Small intestine (tissue), 16 donors: ENCODE results near the gene PLAAT3. TPM values are rescaled to one million over a fixed set of nuclear protein-coding genes. Genes with fewer than 3 reads are reported as not detected.
A peak's percentile ranks its signal among the peaks of the same experiment; 100 is the strongest.
"Not testable (repeated sequence)": the region's sequence is repeated elsewhere in the genome, so short reads cannot be mapped to it uniquely, and the experiment has no call there.

ENCODE experiments used
- DNase-seq, 2 donors: peaks; one replicate each; pipeline versions ENCODE4 v3.0.0 to v3.0.0-alpha.2; 2013
- FAIRE-seq: peaks from 2 replicates; lab custom pipeline; 2012; peaks lifted over from hg19 to GRCh38; lab: Jason Lieb, UNC
- H3K27ac ChIP-seq, 3 donors: one replicate each; pipeline ENCODE4 v1.5.1; 2013; ENCODE audit warnings: low read length in 2 of 3, mild to moderate bottlenecking in 2 of 3, control low read depth in 1 of 3, inconsistent platforms in 1 of 3, low read depth in 1 of 3, moderate library complexity in 1 of 3
- H3K27me3 ChIP-seq, 3 donors: one replicate each; pipeline ENCODE4 v1.6.1; 2013; ENCODE audit warnings: low read length in 3 of 3, inconsistent platforms in 1 of 3; ENCODE audit not compliant: control insufficient read depth in 3 of 3, insufficient read depth in 3 of 3
- H3K36me3 ChIP-seq, 3 donors: one replicate each; pipeline ENCODE4 v1.6.1; 2013; ENCODE audit warnings: low read length in 3 of 3, inconsistent platforms in 1 of 3, low read depth in 1 of 3, mild to moderate bottlenecking in 1 of 3, moderate library complexity in 1 of 3; ENCODE audit not compliant: control insufficient read depth in 3 of 3, insufficient read depth in 2 of 3
- H3K4me1 ChIP-seq, 3 donors: one replicate each; pipeline ENCODE4 v1.6.1; 2013; ENCODE audit warnings: low read length in 2 of 3, inconsistent platforms in 1 of 3, low read depth in 1 of 3, mild to moderate bottlenecking in 1 of 3, moderate library complexity in 1 of 3; ENCODE audit not compliant: control insufficient read depth in 3 of 3, insufficient read depth in 2 of 3
- H3K4me3 ChIP-seq, 3 donors: one replicate each; pipeline ENCODE4 v1.5.1; 2013; ENCODE audit warnings: low read length in 3 of 3, control low read depth in 1 of 3, inconsistent platforms in 1 of 3, low read depth in 1 of 3, mild to moderate bottlenecking in 1 of 3, moderate library complexity in 1 of 3
- H3K9me3 ChIP-seq, 2 donors: one replicate each; pipeline ENCODE4 v1.6.1; 2013; ENCODE audit warnings: low read depth in 1 of 2, low read length in 1 of 2; ENCODE audit not compliant: control insufficient read depth in 2 of 2, insufficient read depth in 1 of 2
- WGBS, 3 donors: extraction: QIAGEN DNeasy Blood & Tissue Kit; methylation state at CpG; one replicate each; pipeline ENCODE4 v1.1.7; 2013; 5-methylcytosine and 5-hydroxymethylcytosine counted together
- long read RNA-seq, 10 donors: transcript quantifications; one replicate each; lab custom pipeline, GENCODE V29; 2026
- polyA plus RNA-seq, 4 donors: library from polyadenylated mRNA; stranded (reverse) in 3 of 4; unstranded in 1 of 4; fragments of 200-250 nt in 3 of 4; fragments of 120-200 nt in 1 of 4; gene quantifications; one replicate each; pipeline versions ENCODE4 v1.2.1 to v1.2.3, GENCODE V29; 2013
- donor health status: healthy with polysubstance abuse.
- donor health status: control.
- donor health status: control.
- donor health status: Bipolar disorder and iron deficiency.
- donor health status: healthy.

The PLAAT3 gene
- 10 to 100 TPM in 3 of 4 donors, 1 to 10 TPM in 1; 2.6 to 55.7 (median 30.4) TPM for polyA plus RNA-seq
- long read RNA-seq, donor 1, partial matches to known transcripts: 0 of 4 reads
- long read RNA-seq, donor 1, other reads (novel, unspliced or antisense): 0 of 4 reads
- long read RNA-seq, donor 2: 0 reads
- long read RNA-seq, donor 3, partial matches to known transcripts: 0 of 2 reads
- long read RNA-seq, donor 3, other reads (novel, unspliced or antisense): 0 of 2 reads
- long read RNA-seq, donor 4: 0 reads
- long read RNA-seq, donor 5: 0 reads
- long read RNA-seq, donor 6, partial matches to known transcripts: 0 of 1 reads
- long read RNA-seq, donor 6, other reads (novel, unspliced or antisense): 0 of 1 reads
- long read RNA-seq, donor 7: 0 reads
- long read RNA-seq, donor 8, partial matches to known transcripts: 0 of 4 reads
- long read RNA-seq, donor 8, other reads (novel, unspliced or antisense): 0 of 4 reads
- long read RNA-seq, donor 9: 0 reads
- long read RNA-seq, donor 10, transcript PLA2G16-201 (4 exons, 2,594 nt): major isoform, 7 of 8 reads
- long read RNA-seq, donor 10, partial matches to known transcripts: 0 of 8 reads
- long read RNA-seq, donor 10, other reads (novel, unspliced or antisense): 0 of 8 reads

DNA sequence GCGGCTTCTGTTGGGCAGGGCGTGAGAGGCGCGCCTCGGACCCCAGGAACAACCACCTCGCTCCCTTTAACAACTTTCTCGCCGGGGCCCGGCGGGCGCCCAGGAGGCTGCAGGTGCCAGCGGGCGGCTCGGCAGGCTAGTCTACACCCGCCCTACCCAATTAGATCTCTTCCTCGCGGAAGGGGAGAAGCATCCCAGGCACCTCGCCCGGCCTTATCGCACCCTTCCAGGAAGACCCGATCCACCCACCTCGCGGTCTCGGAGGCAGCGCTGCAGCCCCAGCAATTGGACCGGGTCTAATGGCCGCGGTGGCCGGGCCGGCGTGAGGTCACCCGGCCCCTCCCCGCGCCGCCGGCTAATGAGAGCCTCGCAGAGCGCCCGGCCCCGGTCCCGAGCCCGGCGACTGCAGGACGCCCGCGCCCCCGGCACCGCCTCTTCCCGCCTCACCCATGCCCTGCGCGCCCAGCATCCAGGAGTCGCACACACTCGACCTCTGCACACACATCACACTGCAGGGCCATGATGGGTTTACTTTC, at the start of gene PLAAT3:
PLAAT3 (minus strand) TSS at position 298 of the 536 bp plus-strand sequence. CDS start 419 bp downstream, outside the sequence.
- no peak for FAIRE-seq
- H3K36me3 ChIP-seq: no peaks in the 10 kb centered on the region
- peaks cover 5 to 17% (median 8%) of the 10 kb centered on the region in 3 donors for H3K4me1 ChIP-seq
- H3K4me3 ChIP-seq: peak within 1 kb of the TSS; percentile 51 to 75 (median 59)
- H3K9me3 ChIP-seq: no peaks in the 10 kb centered on the region
- H3K27ac ChIP-seq: peak within 1 kb of the TSS in 2 of 3 donors; percentile 42 to 71
- H3K27me3 ChIP-seq: peaks cover 0 to 21% (median 0%) of the 10 kb centered on the region in 3 donors
- WGBS, 3 donors: 0 to 1% (median 0%) methylated on average over 42 to 53 of the region's 53 CpGs
- peak; percentile 54 for DNase-seq

DNA sequence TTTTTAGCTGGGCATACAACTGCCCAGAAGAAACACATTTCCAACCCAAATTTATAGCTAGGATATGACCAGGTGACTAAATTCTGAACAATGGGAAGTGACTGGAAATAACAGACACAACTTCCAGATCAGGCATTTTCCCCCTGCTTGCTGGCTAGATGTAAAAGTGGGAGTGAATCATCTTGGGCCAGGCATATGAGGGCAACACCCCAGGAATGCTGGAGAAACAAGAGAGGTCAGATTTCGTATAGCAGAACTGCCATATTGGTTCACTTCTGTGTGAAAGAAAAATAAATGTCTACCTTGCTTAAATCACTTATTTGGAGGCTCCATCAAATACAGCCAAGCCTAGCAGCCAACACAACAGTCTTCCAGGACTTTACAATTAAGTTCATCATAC, 49.6 kb upstream of the PLAAT3 start:
- FAIRE-seq (no peak), DNase-seq (no peak)
- 0% methylated on average over 1 of the region's 1 CpG for whole genome bisulfite sequencing, 3 donors
- no peaks in the 10 kb centered on the region for H3K9me3 ChIP-seq
- H3K27ac ChIP-seq: no peak overlapping the region
- H3K27me3 ChIP-seq: no peaks in the 10 kb centered on the region
- H3K4me1 ChIP-seq: peaks cover 0 to 2% (median 0%) of the 10 kb centered on the region in 3 donors
- no peak overlapping the region for H3K4me3 ChIP-seq
- H3K36me3 ChIP-seq: no peaks in the 10 kb centered on the region

- Histone ChIP-seq H3K36me3 (peaks cover 0 to 2% (median 0%) of the 10 kb centered on the region in 3 donors), H3K27ac (no peak overlapping the region), H3K27me3 (no peaks in the 10 kb centered on the region), H3K4me3 (no peak overlapping the region), H3K4me1 (no peaks in the 10 kb centered on the region), H3K9me3 (no peaks in the 10 kb centered on the region)
- WGBS, 3 donors: 87 to 94% (median 93%) methylated on average over 8 of the region's 8 CpGs
- no peak for FAIRE-seq
- no peak for DNase-seq
These were observed 46.7 kb upstream of the PLAAT3 start for GRCh38 chr11:63660972-63661371.

DNA sequence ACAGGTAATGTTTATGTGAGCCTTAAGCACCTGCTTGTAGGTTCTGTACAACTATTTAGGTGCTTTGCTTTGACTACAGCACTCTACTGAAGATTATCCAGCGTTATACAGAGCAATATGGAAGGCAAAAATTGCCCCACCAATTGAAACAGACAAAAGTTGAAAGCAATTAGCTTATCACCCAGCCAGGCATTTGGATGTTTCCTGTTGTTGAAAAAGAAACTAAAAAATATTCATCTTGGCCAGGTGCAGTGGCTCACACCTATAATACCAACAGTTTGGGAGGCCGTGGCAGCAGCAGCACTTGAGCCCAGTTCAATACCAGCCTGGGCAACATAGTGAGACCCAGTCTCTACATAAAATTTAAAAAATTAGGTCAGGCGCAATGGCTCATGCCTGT, 38.4 kb upstream of the PLAAT3 start:
- Histone ChIP-seq H3K27ac (no peak overlapping the region), H3K4me3 (no peak overlapping the region), H3K4me1 (no peaks in the 10 kb centered on the region), H3K36me3 (peaks cover 0 to 18% (median 2%) of the 10 kb centered on the region in 3 donors), H3K9me3 (no peaks in the 10 kb centered on the region), H3K27me3 (no peaks in the 10 kb centered on the region)
- 63 to 73% (median 65%) methylated on average over 3 of the region's 3 CpGs for WGBS, 3 donors
- DNase-seq (no peak), FAIRE-seq (no peak)

DNA sequence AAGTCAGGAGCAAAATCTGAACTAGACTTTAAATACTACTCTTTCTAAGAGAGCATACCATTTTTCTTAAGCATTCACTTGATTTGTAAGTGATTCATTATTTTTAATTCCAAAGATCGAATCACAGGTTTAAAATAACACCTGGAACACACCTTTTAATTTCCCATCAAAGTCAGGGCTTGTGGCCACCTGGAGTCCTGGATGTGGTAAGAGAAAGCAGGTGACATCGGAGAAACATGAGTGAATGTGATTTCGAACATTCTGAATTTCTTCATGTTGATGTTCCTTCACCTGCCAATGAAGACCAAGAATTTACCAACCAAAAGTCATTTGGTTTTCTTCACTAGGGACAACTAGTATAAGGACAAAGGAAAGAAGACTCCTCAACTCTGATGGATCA, 29.0 kb upstream of the PLAAT3 start:
- H3K36me3 ChIP-seq: peaks cover 11 to 13% (median 12%) of the 10 kb centered on the region in 3 donors
- no peaks in the 10 kb centered on the region for H3K4me1 ChIP-seq
- no peak for DNase-seq
- no peaks in the 10 kb centered on the region for H3K9me3 ChIP-seq
- 93 to 96% (median 96%) methylated on average over 3 of the region's 3 CpGs for WGBS, 3 donors
- H3K27ac ChIP-seq: no peak overlapping the region
- H3K4me3 ChIP-seq: no peak overlapping the region
- no peak for FAIRE-seq
- no peaks in the 10 kb centered on the region for H3K27me3 ChIP-seq

- no peaks in the 10 kb centered on the region for H3K9me3 ChIP-seq
- H3K4me3 ChIP-seq: no peak overlapping the region
- no peak overlapping the region for H3K27ac ChIP-seq
- FAIRE-seq (no peak), DNase-seq (no peak)
- H3K36me3 ChIP-seq: peaks cover 9 to 13% (median 12%) of the 10 kb centered on the region in 3 donors
- H3K4me1 ChIP-seq: no peaks in the 10 kb centered on the region
- no peaks in the 10 kb centered on the region for H3K27me3 ChIP-seq
These were observed 27.5 kb upstream of the PLAAT3 start for GRCh38 chr11:63641727-63642126.

DNA sequence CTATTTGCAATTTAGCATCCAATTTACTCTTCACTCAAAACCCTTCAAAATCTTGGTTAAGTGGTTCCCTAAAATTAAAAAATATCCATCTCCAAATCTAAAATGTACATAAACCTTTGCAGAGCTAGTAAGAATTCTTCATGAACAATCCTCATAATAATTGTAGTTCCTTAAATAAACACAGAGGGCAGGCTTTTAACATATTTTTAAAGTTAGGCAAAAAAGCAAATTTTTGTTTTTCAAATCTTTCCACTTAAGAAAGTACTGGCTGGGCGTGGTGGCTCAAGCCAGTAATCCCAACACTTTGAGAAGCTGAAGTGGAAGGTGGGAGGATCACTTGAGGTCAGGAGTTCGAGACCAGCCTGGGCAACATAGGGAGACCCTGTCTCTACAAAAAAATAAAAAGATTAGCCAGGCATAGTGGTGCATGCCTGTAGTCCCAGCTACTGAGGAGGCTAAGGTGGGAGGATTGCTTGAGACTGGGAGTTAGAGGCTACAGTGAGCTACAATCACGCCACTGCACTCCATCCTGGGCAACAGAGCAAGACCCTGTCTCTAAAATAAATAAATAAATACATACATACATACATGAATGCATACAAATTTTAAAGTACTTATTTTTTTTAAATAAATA, 25.1 kb upstream of the PLAAT3 start:
- Histone ChIP-seq H3K27me3 (no peaks in the 10 kb centered on the region), H3K27ac (no peak overlapping the region), H3K36me3 (peaks cover 5 to 8% (median 6%) of the 10 kb centered on the region in 3 donors), H3K9me3 (no peaks in the 10 kb centered on the region), H3K4me1 (no peaks in the 10 kb centered on the region), H3K4me3 (no peak overlapping the region)
- 67 to 87% (median 83%) methylated on average over 3 of the region's 3 CpGs for WGBS, 3 donors
- no peak for DNase-seq
- FAIRE-seq: no peak

DNA sequence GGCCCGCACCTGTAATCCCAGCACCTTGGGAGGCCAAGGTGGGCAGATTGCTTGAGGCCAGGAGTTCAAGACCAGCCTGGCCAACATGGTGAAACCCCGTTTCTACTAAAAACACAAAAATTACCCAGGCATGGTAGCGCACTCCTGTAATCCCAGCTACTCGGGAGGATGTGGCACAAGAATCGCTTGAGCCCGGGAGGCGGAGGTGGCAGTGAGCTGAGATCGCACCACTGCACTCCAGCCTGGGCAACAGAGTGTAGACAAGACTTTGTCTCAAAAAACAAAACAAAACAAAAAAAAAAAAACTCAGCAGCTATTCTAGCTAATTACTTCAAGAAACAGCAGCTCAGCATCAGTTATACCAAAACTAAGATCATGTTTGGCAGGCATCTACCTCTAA, 24.2 kb upstream of the PLAAT3 start:
- H3K4me3 ChIP-seq: not testable (repeated sequence)

More for the DNA sequence above, 24.2 kb upstream of the PLAAT3 start:
- not testable (repeated sequence) for DNase-seq, FAIRE-seq, H3K4me1 ChIP-seq, H3K27ac ChIP-seq, H3K9me3 ChIP-seq, H3K27me3 ChIP-seq
- peaks cover 5 to 11% (median 5%) of the 10 kb centered on the region in 3 donors for H3K36me3 ChIP-seq
- 96 to 99% (median 97%) methylated on average over 8 of the region's 8 CpGs for WGBS, 3 donors
